ENCODE measurements around the gene GSDMA.

GSDMA gene

DNA sequence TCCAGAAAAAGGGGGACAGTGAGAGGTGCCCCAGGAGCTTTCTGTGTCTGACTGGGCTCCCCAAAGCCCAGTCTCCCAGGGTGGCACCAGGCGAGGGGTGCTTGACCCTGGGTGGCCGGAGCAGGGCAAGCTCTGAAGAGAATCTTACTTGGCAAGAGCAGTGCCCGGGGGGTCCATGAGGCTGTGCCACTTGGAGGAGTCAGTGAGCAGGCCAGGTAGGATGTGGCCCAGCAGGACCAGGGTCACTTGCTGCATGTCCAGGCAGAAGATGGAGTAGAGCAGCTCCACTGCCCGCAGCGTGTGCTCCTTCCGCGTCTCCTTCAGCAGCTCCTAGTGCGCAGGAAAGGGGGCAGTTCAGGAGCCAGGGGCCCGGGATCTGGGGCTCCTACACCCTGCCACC, 59.7 kb downstream of the GSDMA start:
- DNase-seq (ENCODE audit: low spot score): no peak

GRCh38 chr17:40022961-40023541, 60.2 kb downstream of the GSDMA start:
- no peak for DNase-seq (ENCODE audit: low spot score)

DNA sequence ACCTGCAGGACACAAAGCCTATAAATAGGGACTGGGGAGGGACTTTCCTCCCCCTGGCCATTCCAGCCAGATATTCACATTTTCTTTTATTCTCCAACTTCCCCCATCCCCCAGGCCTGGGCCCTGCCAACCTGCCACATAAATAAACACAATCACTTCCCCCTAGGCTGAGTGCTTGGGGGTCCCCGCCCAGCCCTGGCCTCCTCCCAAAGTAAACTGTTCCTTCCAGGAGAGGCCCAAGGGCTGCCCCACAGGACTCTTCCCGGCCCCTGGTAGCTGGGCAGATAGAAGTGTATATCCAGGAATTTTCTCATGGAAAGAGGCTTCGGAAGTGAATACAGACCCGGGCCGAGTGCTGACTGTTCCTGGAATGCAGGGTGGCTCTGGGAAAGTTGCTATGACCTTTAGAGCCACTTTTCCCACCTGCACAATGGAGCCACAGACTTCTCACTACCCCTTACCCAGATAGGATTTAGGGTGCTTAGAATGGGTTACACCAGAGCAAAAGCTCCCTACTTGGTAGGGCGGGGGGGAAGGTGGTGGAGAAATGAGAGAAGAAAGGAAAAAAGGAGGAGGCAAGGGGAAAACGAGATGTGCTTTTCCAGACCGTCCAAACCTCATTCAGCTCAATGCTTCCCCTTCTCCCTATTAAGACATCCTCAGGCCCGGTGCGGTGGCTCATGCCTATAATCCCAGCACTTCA, 60.9 kb downstream of the GSDMA start:
- DNase-seq (ENCODE audit: low spot score): no peak

- DNase-seq (ENCODE audit: low spot score): no peak
Measured at GRCh38 chr17:40024901-40025300, 62.1 kb downstream of the GSDMA start.

GRCh38 chr17:40025559-40025958, 62.8 kb downstream of the GSDMA start:
- no peak for DNase-seq (ENCODE audit: low spot score)

GRCh38 chr17:40025991-40026815, 63.4 kb downstream of the GSDMA start:
- DNase-seq (ENCODE audit: low spot score): no peak

DNA sequence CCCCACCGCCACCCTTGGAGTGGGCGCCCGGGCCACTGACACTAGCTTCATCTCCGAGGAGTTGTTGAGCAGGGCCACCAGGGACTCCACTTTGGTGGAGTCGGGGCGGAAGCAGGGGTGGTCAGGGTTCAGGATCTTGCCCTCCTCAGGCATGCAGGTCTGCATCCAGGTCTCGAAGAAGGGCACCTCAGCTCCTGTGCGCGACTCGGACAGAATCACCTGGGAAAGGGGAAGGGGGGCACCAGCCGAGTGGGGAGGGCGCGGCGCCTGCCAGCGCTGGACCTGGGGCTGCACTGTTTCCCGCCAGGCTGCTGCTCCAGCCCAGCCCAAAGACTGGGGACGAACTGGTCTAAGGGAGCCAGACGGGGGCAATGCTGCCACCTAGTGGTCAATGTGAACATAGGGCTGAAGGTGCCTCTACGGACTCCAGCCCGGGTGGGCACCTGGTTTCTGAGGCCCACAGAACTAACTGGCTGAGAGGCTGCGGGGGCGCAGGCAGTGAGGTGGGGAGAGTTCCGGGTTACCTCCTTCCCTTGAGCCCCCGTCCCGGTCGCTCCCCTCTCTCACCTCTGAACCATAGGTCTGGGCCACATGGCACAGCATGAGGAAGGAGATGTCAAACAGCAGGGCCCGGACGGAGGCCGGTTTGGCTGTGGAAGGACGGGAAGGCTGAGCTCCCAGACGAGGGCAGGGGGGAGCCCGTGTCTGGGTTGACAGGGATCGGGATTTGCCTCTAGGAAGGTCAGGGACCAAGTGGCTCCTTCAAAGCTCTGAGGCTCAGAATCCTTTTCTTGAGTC, 64.2 kb downstream of the GSDMA start:
- peak; percentile 87 for DNase-seq (ENCODE audit: low spot score)
